SK-N-MC (cell line): ENCODE data around the gene GNAT3.

Experiments
- EZH2 ChIP-seq: fragments of 200-600 bp; sonication (generic); IDR thresholded peaks from one replicate; pipeline ENCODE4 v1.6.1; 2017; ENCODE audit warnings: antibody characterized with exemption
- FOXP2 ChIP-seq: optimal IDR thresholded peaks from 2 replicates; pipeline ENCODE3; 2011; ENCODE audit warnings: mild to moderate bottlenecking, moderate library complexity; ENCODE audit not compliant: insufficient read depth; ENCODE audit errors: extremely low read length, control extremely low read depth
- POLR2AphosphoS5 ChIP-seq: IDR thresholded peaks from 2 replicates; pipeline ENCODE4 v1.6.1; 2012; ENCODE audit warnings: mild to moderate bottlenecking, low read depth, low read length, borderline replicate concordance

GRCh38 chr7:80496586-80496985, 15.3 kb downstream of the GNAT3 start:
- no peak for TF ChIP-seq POLR2AphosphoS5
- no peak for TF ChIP-seq EZH2
- no peak for TF ChIP-seq FOXP2
